ENCODE results near the gene CNIH3.

- TF ChIP-seq CTCF (IDR thresholded peaks at IDR 0.05 in 2 of 3, conservative IDR thresholded peaks at IDR 0.05 in 1 of 3; ENCODE audit: borderline replicate concordance in 1 of 3, insufficient read depth in 1 of 3, low read depth in 2 of 3, low read length in 2 of 3): no peak
- TF ChIP-seq SP1 (IDR thresholded peaks at IDR 0.05; ENCODE audit: low read depth): no peak
- no peak for TF ChIP-seq REST (IDR thresholded peaks at IDR 0.05; ENCODE audit: low read depth)
- TF ChIP-seq SRF (IDR thresholded peaks at IDR 0.05; ENCODE audit: low read depth): no peak
- no peak for TF ChIP-seq POLR2AphosphoS5 (IDR thresholded peaks at IDR 0.05; ENCODE audit: low read depth, low read length)
- TF ChIP-seq EZH2phosphoT487 (IDR thresholded peaks at IDR 0.05; ENCODE audit: borderline replicate concordance): no peak
- TF ChIP-seq RAD21 (IDR thresholded peaks at IDR 0.05; ENCODE audit: low read depth): no peak
- no peak for TF ChIP-seq ZFX (IDR thresholded peaks at IDR 0.05)
- TF ChIP-seq EGR1 (IDR thresholded peaks at IDR 0.05; ENCODE audit: low read depth): no peak
- no peak for TF ChIP-seq POLR2A (IDR thresholded peaks at IDR 0.05; ENCODE audit: borderline replicate concordance, extremely low read depth, insufficient read depth, insufficient read length)
- no peak for TF ChIP-seq EZH2 (IDR thresholded peaks at IDR 0.05)
- no peak for TF ChIP-seq ELF1 (IDR thresholded peaks at IDR 0.05; ENCODE audit: borderline replicate concordance, low read depth)
Observed at GRCh38 chr1:224635356-224635755, 19.2 kb downstream of the CNIH3 start.

Data from HCT116 (cell line).